Measurements from ENCODE around the gene LOXL3.
A peak's percentile ranks its signal among the peaks of the same experiment; 100 is the strongest.

The LOXL3 gene

GRCh38 chr2:74584088-74584645 lies 30.4 kb upstream of the LOXL3 start:
- H3K4me1 ChIP-seq (ENCODE audit: insufficient read depth, low read length, poor library complexity, severe bottlenecking), result peaks cover 27% of the 10 kb centered on the region
- H4K20me1 ChIP-seq (ENCODE audit: insufficient read depth, low read length, poor library complexity, severe bottlenecking), result no peaks in the 10 kb centered on the region
- H3K27me3 ChIP-seq (ENCODE audit: insufficient read depth, low read length, poor library complexity, severe bottlenecking), result no peaks in the 10 kb centered on the region
- no peaks in the 10 kb centered on the region for H3K9me3 ChIP-seq (ENCODE audit: insufficient read depth, low read depth, low read length)
- H3K4me2 ChIP-seq (ENCODE audit: low read depth, low read length, poor library complexity, severe bottlenecking), result no peak overlapping the region
- H3F3A ChIP-seq (ENCODE audit: low read depth), result no peaks in the 10 kb centered on the region
- no peaks in the 10 kb centered on the region for H3K79me2 ChIP-seq (ENCODE audit: insufficient read depth, low read length)
- no peak overlapping the region; the same call in 1 of the 2 replicates for H2AFZ ChIP-seq (ENCODE audit: low read length)
- no peaks in the 10 kb centered on the region for H3K9me2 ChIP-seq (replicated peaks; ENCODE audit: low read depth, low read length)
- no peak overlapping the region for H3K9ac ChIP-seq (ENCODE audit: low read depth, low read length, poor library complexity, severe bottlenecking)
- TF ChIP-seq CTCF (conservative IDR thresholded peaks at IDR 0.05; ENCODE audit: low read length), result no peak
- TF ChIP-seq EZH2phosphoT487 (IDR thresholded peaks at IDR 0.05; ENCODE audit: borderline replicate concordance), result no peak
- no peaks in the 10 kb centered on the region for H3K36me3 ChIP-seq (ENCODE audit: insufficient read depth, low read length)
- H3K4me3 ChIP-seq (ENCODE audit: low read length, poor library complexity, severe bottlenecking), result no peak overlapping the region

DNA sequence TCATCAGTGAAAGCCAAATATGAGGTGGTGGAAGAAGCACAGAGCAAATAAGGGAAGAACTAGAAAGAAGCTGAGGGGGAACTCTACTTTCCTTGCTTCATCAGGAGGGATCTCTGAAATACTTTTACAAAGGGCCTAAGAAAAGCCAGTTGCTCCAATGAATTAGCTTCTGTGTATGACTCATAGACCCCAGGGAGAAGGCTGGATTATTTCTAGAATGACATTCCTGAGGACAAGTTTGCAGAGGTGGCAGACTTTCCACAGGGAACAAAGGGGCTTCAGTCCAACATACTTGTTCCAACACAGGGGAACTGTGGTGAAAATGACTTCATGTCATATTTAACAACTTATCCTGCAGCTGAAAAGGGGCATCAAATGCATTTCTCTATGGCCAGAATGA lies 29.8 kb upstream of the LOXL3 start:
- no peaks in the 10 kb centered on the region for H3K36me3 ChIP-seq (ENCODE audit: insufficient read depth, low read length)
- H2AFZ ChIP-seq (ENCODE audit: low read length), result peak overlapping the region; percentile 63
- no peaks in the 10 kb centered on the region for H3K9me2 ChIP-seq (replicated peaks; ENCODE audit: low read depth, low read length)
- TF ChIP-seq EZH2phosphoT487 (IDR thresholded peaks at IDR 0.05; ENCODE audit: borderline replicate concordance) (no peak), CTCF (conservative IDR thresholded peaks at IDR 0.05; ENCODE audit: low read length) (no peak)
- no peaks in the 10 kb centered on the region for H3K27me3 ChIP-seq (ENCODE audit: insufficient read depth, low read length, poor library complexity, severe bottlenecking)
- H3K4me1 ChIP-seq (ENCODE audit: insufficient read depth, low read length, poor library complexity, severe bottlenecking), result peaks cover 27% of the 10 kb centered on the region
- no peak overlapping the region for H3K9ac ChIP-seq (ENCODE audit: low read depth, low read length, poor library complexity, severe bottlenecking)
- no peak overlapping the region for H3K4me3 ChIP-seq (ENCODE audit: low read length, poor library complexity, severe bottlenecking)
- no peaks in the 10 kb centered on the region for H3F3A ChIP-seq (ENCODE audit: low read depth)
- H3K4me2 ChIP-seq (ENCODE audit: low read depth, low read length, poor library complexity, severe bottlenecking), result no peak overlapping the region
- H3K9me3 ChIP-seq (ENCODE audit: insufficient read depth, low read depth, low read length), result no peaks in the 10 kb centered on the region
- no peaks in the 10 kb centered on the region for H3K79me2 ChIP-seq (ENCODE audit: insufficient read depth, low read length)
- H4K20me1 ChIP-seq (ENCODE audit: insufficient read depth, low read length, poor library complexity, severe bottlenecking), result no peaks in the 10 kb centered on the region

DNA sequence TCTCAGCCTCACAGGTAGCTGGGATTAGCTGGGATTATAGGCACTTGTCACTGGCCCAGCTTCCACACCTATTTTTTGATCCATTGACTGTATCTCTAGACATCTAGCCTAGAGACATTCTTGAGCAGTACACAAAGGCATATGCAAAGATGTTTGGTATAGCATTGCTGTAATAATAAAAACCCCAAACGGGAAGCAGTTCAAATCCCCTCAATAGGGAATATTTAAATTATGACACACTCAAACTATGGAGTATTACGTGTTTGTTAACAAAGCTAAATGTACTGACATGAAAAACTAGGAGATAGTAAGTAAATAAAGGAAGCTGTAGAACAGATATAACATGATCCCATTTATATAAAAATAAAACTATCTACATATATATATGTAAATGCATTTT lies 28.4 kb upstream of the LOXL3 start:
- Histone ChIP-seq H3K9me3 (ENCODE audit: insufficient read depth, low read depth, low read length) (no peaks in the 10 kb centered on the region), H3K27me3 (ENCODE audit: insufficient read depth, low read length, poor library complexity, severe bottlenecking) (no peaks in the 10 kb centered on the region), H3F3A (ENCODE audit: low read depth) (no peaks in the 10 kb centered on the region), H3K4me2 (ENCODE audit: low read depth, low read length, poor library complexity, severe bottlenecking) (no peak overlapping the region), H3K9me2 (replicated peaks; ENCODE audit: low read depth, low read length) (no peaks in the 10 kb centered on the region), H3K79me2 (ENCODE audit: insufficient read depth, low read length) (no peaks in the 10 kb centered on the region), H3K4me1 (ENCODE audit: insufficient read depth, low read length, poor library complexity, severe bottlenecking) (peaks cover 30% of the 10 kb centered on the region), H3K4me3 (ENCODE audit: low read length, poor library complexity, severe bottlenecking) (no peak overlapping the region), H4K20me1 (ENCODE audit: insufficient read depth, low read length, poor library complexity, severe bottlenecking) (no peaks in the 10 kb centered on the region), H3K36me3 (ENCODE audit: insufficient read depth, low read length) (no peaks in the 10 kb centered on the region), H3K9ac (ENCODE audit: low read depth, low read length, poor library complexity, severe bottlenecking) (no peak overlapping the region), H2AFZ (ENCODE audit: low read length) (no peak overlapping the region)
- TF ChIP-seq CTCF (conservative IDR thresholded peaks at IDR 0.05; ENCODE audit: low read length), result no peak
- TF ChIP-seq EZH2phosphoT487 (IDR thresholded peaks at IDR 0.05; ENCODE audit: borderline replicate concordance), result no peak

Measured in Loucy (cell line).